GM12874 (cell line): ENCODE data around the gene CYP26B1.

ENCODE experiments used
- CTCF ChIP-seq: IDR thresholded peaks from 2 replicates; pipeline ENCODE4 v1.5.1; 2011; ENCODE audit warnings: low read depth, mild to moderate bottlenecking, control low read depth, low read length, moderate library complexity; ENCODE audit not compliant: insufficient read depth

Gene CYP26B1

GRCh38 chr2:72155151-72155550 is 7.5 kb upstream of the CYP26B1 start:
- TF ChIP-seq CTCF, result no peak

GRCh38 chr2:72154386-72154975 is 6.8 kb upstream of the CYP26B1 start:
- no peak for TF ChIP-seq CTCF

- no peak for TF ChIP-seq CTCF
Observed at GRCh38 chr2:72153924-72154323, 6.3 kb upstream of the CYP26B1 start.

GRCh38 chr2:72153026-72153791 is 5.5 kb upstream of the CYP26B1 start:
- no peak for TF ChIP-seq CTCF

GRCh38 chr2:72150861-72151356 is 3.2 kb upstream of the CYP26B1 start:
- no peak for TF ChIP-seq CTCF

GRCh38 chr2:72150157-72150860 is 2.6 kb upstream of the CYP26B1 start:
- TF ChIP-seq CTCF, result peak; percentile 67

GRCh38 chr2:72149556-72150156 is 2.0 kb upstream of the CYP26B1 start:
- TF ChIP-seq CTCF, result no peak
